Measurements from ENCODE around the gene C2orf74. TPM values are rescaled to one million over a fixed set of nuclear protein-coding genes. Genes with fewer than 3 reads are reported as not detected.
A peak's percentile ranks its signal among the peaks of the same experiment; 100 is the strongest.
"Not testable (repeated sequence)": the region's sequence is repeated elsewhere in the genome, so short reads cannot be mapped to it uniquely, and the experiment has no call there.

Gene C2orf74
- total and polyA plus RNA-seq, 8 donors: 5.0 to 26.5 (median 14.0) TPM

DNA sequence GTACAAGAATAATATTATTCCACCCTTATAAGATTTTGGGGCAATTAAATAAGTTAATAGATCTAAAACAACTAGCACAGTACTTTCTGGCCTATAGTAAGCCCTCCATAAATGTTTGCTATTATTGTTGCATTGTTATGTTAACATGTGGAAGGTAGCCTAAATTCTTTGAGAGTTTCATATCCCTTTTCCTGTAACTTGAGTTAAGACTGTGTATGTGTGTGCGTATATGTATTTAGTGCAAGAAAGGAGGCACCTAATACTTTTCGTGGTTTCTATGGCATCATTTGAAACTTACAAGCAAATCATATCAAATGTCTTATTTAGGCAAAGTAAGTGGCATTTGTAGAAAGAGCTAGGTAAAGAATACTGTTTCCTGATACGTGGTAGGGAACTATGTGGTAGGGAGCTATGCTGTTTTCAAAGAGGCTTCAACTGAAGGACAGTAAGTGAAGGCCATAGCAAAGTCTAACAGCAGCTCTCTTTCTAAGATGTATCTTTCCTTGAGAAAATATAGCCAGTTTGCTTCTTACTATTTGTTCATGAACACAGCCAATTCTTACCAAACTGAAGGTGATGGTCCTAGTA is 36.8 kb upstream of the C2orf74 start:
- ATAC-seq: peak; percentile 78
- TF ChIP-seq, protein P1, sequence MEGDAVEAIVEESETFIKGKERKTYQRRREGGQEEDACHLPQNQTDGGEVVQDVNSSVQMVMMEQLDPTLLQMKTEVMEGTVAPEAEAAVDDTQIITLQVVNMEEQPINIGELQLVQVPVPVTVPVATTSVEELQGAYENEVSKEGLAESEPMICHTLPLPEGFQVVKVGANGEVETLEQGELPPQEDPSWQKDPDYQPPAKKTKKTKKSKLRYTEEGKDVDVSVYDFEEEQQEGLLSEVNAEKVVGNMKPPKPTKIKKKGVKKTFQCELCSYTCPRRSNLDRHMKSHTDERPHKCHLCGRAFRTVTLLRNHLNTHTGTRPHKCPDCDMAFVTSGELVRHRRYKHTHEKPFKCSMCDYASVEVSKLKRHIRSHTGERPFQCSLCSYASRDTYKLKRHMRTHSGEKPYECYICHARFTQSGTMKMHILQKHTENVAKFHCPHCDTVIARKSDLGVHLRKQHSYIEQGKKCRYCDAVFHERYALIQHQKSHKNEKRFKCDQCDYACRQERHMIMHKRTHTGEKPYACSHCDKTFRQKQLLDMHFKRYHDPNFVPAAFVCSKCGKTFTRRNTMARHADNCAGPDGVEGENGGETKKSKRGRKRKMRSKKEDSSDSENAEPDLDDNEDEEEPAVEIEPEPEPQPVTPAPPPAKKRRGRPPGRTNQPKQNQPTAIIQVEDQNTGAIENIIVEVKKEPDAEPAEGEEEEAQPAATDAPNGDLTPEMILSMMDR (IDR thresholded peaks at IDR 0.05): no peak
- intact Hi-C loops (cut with DNase I): no loop called here
- H3K27me3 ChIP-seq: no peaks in the 10 kb centered on the region
- H3K27ac ChIP-seq: no peak overlapping the region
- no peaks in the 10 kb centered on the region for H3K4me1 ChIP-seq
- H3K9me3 ChIP-seq: peaks cover 0 to 8% of the 10 kb centered on the region in 2 donors
- H3K36me3 ChIP-seq: peaks cover 0 to 9% of the 10 kb centered on the region in 2 donors
- peak in 1 of 4 donors; percentile 10 for DNase-seq
- H3K4me3 ChIP-seq: no peak overlapping the region

DNA sequence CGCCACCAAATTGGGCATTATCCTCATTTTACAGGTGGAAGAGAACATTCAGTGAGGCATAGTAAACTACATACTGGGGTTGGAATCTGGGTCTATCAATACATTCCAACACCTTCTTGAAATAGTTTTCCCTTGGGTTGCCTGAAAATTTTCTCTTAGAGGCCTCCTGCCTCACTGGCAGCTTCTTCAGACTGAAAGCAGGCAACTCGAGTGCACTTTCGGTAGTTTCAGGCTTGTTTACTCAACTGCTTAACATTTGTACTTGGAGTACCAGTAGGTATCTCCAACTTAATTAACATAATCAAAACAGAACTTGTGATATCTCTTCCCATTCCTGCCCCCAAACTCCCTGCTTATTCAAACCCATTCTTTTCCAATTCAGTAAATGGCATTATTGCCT is 36.2 kb upstream of the C2orf74 start:
- ATAC-seq (peak; percentile 89), DNase-seq (peak in 1 of 4 donors; percentile 25)
- Histone ChIP-seq H3K4me1 (no peaks in the 10 kb centered on the region), H3K36me3 (peaks cover 0 to 3% of the 10 kb centered on the region in 2 donors), H3K27ac (no peak overlapping the region), H3K9me3 (peaks cover 0 to 8% of the 10 kb centered on the region in 2 donors), H3K27me3 (no peaks in the 10 kb centered on the region), H3K4me3 (no peak overlapping the region)
- TF ChIP-seq, protein P1 (IDR thresholded peaks at IDR 0.05): no peak
- intact Hi-C loops (cut with DNase I): no loop called here

DNA sequence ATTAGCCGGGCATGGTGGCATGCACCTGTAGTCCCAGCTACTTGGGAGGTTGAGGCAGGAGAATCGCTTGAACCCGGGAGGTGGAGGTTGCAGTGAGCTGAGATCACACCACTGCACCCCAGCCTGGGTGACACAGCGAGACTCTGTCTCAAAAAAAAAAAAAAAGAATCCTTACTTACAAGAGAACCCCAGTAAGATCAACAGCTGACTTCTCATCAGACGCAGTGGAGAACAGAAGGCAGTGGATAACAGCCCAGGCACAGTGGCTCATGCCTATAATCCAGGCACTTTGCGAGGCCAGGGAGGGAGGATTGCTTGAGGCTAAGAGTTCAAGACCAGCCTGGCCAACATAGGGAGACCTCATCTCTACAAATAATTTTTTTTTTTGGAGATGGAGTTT is 33.9 kb upstream of the C2orf74 start:
- H3K4me1 ChIP-seq; ATAC-seq; H3K9me3 ChIP-seq; H3K4me3 ChIP-seq; DNase-seq; H3K27ac ChIP-seq; H3K36me3 ChIP-seq; intact Hi-C loops (cut with DNase I); H3K27me3 ChIP-seq: not testable (repeated sequence)

DNA sequence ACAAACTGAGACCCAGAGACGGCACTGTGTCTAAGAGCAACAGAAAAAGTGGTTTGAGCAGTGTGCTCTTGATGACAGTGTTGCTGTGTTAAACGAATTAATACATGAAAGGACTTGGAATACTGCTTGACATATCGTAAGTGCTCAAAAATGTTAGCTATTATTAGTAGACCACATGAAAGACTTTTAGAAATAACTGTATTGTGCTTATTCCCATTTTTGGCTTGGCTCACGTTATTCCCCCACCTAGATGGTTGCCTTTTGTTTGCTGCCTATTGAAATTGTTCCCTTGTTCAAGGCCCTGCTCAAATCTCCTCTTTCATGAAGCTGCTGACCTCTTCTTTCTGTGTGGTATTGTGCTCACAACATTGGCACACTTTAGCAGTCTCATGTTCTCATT is 27.8 kb upstream of the C2orf74 start:
- ATAC-seq (no peak), DNase-seq (no peak)
- H3K4me3 ChIP-seq: no peak overlapping the region
- intact Hi-C loops (cut with DNase I): no loop called here
- no peak overlapping the region for H3K27ac ChIP-seq
- no peaks in the 10 kb centered on the region for H3K27me3 ChIP-seq
- H3K36me3 ChIP-seq: no peaks in the 10 kb centered on the region
- TF ChIP-seq, protein P1 (IDR thresholded peaks at IDR 0.05): no peak
- no peaks in the 10 kb centered on the region for H3K4me1 ChIP-seq
- H3K9me3 ChIP-seq: peaks cover 0 to 1% of the 10 kb centered on the region in 2 donors

DNA sequence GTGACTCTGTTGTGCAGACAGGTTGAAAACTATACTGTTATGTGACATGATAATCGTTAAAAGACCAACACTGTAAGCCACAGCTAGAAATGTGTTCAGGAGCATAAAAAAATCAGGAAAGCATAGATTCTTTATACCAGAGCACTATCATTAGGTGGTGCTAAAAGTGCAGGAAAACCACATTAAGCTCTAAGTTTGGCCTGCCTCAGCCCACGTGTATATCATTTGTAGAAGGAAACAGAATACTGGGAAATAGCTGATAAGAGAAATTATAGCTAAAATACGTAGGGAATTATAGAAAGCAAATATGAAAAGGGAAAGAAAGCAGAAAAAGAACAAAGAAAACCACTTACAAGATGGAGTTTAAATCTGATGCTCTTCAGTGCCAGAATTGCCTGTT is 26.5 kb upstream of the C2orf74 start:
- DNase-seq (peak in 2 of 4 donors; percentile 26 to 61), ATAC-seq (peak; percentile 80)
- Histone ChIP-seq H3K4me1 (no peaks in the 10 kb centered on the region), H3K9me3 (no peaks in the 10 kb centered on the region), H3K27me3 (no peaks in the 10 kb centered on the region), H3K27ac (no peak overlapping the region), H3K4me3 (no peak overlapping the region), H3K36me3 (no peaks in the 10 kb centered on the region)
- intact Hi-C loops (cut with DNase I): no loop called here
- TF ChIP-seq, protein P1 (IDR thresholded peaks at IDR 0.05): peak in 1 of 2 donors; percentile 37

DNA sequence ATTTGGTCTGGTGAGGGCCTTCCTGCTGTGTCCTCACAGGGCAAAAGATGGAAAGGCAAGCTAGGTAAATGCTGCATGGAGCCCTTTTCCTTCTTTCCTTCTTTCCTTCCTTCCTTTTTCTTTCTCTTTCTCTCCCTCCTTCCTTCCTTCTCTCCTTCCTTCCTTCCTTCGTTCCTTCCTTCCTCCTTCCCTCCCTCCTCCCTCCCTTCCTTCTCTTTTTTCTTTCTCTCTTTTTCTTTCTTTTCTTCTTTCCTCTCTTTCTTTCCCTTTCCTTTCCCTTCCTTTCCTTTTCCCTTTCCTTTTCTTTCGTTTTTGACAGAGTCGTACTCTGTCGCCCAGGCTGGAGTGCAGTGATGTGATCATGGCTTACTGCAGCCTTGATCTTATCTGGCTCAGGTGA is 23.1 kb upstream of the C2orf74 start:
- no peak for ATAC-seq
- intact Hi-C loops (cut with DNase I): no loop called here
- H3K9me3 ChIP-seq: no peaks in the 10 kb centered on the region

More for the DNA sequence above, 23.1 kb upstream of the C2orf74 start:
- no peak for DNase-seq
- TF ChIP-seq, protein P1 (IDR thresholded peaks at IDR 0.05): no peak
- Histone ChIP-seq H3K4me3 (no peak overlapping the region), H3K27me3 (no peaks in the 10 kb centered on the region), H3K27ac (no peak overlapping the region), H3K36me3 (no peaks in the 10 kb centered on the region), H3K4me1 (no peaks in the 10 kb centered on the region)

All from left lung (tissue), 10 donors.